ENCODE data around the gene PTPRN2.
A peak's percentile ranks its signal among the peaks of the same experiment; 100 is the strongest.

Gene PTPRN2

DNA sequence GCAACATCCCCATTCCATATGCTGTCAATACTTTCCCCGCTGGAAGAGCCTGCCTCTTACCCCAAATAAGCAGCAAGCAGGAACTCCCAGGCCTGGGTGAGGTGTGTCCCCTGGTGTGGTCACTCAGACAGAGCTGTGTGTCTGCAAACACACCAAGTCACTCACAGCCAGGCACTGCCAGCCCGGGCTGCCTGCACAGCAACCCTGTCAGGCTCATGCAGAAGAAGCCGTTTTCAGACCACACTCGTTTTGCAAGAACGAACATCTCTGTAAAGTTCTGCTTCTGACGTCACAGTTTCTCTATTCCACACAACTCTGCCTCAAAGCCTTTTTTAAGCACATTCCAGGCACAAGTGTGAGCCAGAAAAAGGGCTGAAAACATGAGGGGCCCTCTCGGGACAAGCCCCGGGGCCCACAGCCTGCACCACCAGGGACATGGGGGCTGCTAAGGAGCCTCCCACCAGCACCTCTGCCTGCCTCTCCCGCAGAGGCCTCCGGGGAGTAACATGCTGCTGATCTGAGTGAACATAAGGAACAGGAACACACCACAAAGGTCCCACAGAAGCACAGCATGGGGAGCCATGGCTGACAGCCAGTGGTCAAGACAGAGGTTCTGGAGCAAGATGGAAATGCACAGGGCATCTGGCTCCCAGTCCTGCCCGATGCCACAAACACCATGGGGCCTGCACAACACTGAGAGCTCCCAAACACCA lies 11.4 kb downstream of the PTPRN2 start:
- FAIRE-seq, result no peak

- FAIRE-seq, result no peak
Observed at GRCh38 chr7:158574308-158575036, 13.2 kb downstream of the PTPRN2 start.

GRCh38 chr7:158573310-158573709 lies 14.3 kb downstream of the PTPRN2 start:
- no peak for FAIRE-seq

DNA sequence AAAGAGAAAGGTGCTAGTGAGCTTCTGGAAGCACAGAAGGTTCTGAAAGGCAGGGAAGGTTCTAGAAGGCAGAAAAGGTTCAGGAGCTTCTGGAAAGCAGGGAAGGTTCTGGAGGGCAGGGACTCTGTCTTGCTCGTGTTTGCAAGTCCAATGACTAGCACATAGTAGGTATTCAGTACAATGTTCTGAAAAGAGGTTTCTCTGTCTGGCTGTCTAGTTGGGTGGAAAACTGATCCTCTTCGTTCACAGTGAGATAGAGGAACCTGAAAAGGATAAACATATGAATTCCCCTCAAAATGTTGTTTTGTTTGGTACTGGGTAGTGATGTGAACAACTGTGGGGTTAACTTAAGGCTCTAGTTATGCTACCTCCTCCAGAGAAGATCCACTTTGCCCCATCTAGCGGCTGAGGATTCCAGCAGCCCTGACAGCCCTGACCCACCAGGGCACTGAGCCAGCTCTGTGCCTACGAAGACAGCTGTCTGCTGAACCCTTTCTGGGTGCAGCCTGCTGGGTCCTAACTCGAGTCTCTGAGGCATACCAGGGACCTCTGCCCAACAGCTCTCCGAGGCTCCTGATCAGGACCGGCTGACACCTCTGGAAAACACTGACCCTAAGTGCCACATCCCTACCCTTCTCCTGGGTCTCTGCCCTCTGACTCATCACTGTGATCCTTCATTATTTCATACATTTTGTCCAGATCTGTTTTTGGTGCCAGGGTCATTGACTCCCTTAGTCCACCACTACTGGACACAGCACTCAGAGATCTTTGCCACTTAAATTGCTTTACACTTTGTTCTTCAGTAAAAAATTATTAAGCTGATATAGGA lies 15.4 kb downstream of the PTPRN2 start:
- FAIRE-seq, result no peak

DNA sequence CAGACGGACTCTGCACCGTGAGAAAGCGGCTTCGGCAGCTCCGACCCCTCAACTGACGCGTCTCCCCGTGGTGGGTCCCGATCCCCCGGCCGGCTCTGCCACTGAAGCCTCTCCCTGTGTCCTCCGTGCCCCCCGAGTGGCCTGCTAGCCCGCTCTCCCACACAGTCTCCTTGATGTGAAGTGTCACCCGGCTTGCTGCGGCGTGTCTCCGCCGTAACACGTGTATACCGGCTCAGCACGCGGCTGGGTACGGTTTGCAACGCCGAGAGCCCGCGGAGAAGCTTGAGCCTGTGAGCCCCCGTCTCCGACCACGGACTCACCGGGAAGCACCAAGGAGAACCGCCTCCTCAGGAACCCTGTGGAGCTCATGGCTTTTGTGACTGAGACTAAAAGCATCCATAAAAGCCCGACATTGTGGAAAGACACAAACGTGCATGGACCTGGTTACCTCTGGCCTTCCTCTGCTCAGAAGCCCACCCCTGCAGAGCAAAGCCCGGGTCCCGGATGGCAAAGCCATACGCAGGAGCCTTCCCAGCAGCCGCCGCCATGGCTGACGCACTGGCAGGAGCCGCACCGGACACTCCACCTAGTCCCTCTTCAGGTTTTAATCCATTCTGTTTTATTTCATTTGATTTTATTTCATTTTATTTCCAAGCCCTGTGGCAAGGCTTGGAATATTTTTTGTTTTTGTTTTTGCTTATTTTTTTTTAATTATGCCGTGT lies 17.0 kb downstream of the PTPRN2 start:
- FAIRE-seq, result no peak

GRCh38 chr7:158569858-158570323 lies 17.7 kb downstream of the PTPRN2 start:
- no peak for FAIRE-seq

DNA sequence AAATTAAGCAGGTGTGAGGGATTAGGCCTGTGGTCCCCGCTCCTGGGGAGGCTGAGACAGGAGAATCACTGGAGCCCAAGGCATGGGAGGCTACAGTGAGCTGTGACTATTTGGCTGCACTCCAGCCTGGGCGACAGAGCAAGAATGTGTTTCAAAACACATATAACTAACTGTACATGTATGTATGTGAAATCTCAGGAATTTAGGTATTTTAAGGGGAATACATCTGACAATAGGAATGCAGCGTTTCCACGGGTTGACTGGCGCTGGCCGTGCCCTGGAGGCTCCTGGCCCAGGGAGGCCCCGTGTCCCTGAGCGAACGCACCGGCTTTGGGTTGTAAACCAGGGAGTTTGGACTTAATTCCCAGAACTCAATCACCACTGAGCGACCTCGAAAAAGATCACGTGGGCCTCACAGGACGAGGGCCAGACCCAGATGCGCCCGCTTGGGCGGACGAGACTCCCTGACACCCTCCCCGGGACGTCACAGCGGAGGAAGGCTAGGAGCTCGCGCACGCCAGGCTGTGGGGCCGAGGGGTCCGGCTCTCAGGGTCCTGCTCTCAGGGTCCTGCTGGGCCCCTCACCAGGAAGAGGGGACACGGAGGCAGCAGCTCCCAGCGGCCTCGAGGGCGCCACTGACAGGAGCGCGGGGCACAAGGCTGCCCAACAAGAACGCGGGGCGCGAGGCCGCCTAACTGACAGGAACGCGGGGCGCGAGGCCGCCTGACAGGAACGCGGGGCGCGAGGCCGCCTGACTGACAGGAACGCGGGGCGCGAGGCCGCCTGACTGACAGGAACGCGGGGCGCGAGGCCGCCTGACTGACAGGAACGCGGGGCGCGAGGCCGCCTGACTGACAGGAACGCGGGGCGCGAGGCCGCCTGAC lies 18.4 kb downstream of the PTPRN2 start:
- FAIRE-seq, result no peak

- FAIRE-seq, result peak; percentile 12
Observed at GRCh38 chr7:158567153-158567603, 20.4 kb downstream of the PTPRN2 start.

GRCh38 chr7:158564663-158565035 lies 23.0 kb downstream of the PTPRN2 start:
- no peak for FAIRE-seq

DNA sequence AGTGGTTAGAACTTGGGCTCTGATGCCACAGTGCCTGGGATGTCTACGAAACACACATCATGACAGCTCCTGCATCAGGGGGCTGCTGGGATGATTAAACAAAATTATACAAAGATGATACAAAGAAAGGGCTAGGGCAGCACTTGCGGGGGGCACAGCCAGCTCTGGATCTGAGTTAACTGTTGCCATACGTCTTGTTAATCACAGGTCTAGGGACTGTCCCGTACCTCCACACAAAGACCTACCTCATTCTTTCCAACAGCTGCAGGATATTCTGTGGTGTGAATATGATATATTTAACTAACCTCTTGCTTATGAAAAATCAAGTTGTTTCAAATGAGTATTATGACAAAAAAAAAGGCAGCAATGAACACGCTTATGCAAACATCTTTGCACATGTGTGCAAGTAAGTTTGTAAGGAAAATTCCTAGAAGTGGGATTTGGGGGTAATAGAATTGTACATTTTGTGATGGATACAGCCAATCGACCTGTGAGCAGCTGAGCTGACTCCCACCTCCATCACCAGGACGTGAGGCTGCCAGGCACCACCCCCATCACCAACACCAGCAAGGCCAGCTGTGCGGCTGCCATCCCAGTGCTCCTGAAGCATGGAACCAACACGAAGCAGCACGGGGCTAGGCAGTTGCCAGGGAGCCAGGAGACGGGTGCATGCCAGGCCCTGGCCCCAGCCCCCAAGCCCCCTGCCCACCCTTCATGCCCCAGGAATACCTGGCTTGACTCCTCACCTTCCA lies 23.5 kb downstream of the PTPRN2 start:
- no peak for FAIRE-seq

GRCh38 chr7:158563051-158563450 lies 24.6 kb downstream of the PTPRN2 start:
- FAIRE-seq, result no peak

GRCh38 chr7:158562517-158562916 lies 25.1 kb downstream of the PTPRN2 start:
- no peak for FAIRE-seq

DNA sequence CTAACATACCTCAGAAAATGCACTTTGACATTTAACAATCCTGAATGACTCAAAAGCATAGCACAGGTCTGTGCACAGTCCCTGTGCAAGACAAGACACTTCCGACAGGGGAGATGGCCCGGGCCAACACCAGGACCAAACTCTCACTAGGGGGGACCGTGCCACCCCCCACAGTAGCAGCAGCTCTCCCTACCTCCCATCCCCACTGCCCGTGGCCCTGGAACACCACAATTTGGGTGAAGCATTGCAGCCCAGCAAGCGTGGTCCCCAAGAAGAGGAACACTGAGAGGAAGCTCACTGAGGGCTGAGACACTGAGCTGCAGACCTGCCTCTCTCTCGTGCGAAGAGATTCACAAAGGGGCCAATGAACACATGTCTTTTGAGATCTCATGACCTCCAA lies 26.0 kb downstream of the PTPRN2 start:
- FAIRE-seq, result no peak

GRCh38 chr7:158560386-158560785 lies 27.2 kb downstream of the PTPRN2 start:
- FAIRE-seq, result no peak

GRCh38 chr7:158559356-158559755 lies 28.3 kb downstream of the PTPRN2 start:
- FAIRE-seq, result no peak

- FAIRE-seq, result no peak
Observed at GRCh38 chr7:158558816-158559215, 28.8 kb downstream of the PTPRN2 start.

DNA sequence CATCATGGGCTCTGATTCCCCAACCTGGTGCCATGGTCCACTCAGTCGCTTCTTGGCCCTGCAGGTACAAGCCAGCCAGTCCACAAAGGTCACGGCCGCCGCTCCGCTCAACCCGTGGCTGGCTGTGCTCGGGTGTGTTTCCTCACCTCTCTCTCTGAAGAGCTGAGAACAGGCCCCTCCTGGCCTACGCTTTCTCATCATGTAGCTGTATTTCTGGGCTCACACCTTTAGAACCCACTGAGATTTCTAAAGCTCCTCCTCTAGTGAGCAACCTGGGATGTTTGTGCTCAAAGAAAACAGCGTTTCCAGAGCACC lies 30.2 kb downstream of the PTPRN2 start:
- no peak for FAIRE-seq

DNA sequence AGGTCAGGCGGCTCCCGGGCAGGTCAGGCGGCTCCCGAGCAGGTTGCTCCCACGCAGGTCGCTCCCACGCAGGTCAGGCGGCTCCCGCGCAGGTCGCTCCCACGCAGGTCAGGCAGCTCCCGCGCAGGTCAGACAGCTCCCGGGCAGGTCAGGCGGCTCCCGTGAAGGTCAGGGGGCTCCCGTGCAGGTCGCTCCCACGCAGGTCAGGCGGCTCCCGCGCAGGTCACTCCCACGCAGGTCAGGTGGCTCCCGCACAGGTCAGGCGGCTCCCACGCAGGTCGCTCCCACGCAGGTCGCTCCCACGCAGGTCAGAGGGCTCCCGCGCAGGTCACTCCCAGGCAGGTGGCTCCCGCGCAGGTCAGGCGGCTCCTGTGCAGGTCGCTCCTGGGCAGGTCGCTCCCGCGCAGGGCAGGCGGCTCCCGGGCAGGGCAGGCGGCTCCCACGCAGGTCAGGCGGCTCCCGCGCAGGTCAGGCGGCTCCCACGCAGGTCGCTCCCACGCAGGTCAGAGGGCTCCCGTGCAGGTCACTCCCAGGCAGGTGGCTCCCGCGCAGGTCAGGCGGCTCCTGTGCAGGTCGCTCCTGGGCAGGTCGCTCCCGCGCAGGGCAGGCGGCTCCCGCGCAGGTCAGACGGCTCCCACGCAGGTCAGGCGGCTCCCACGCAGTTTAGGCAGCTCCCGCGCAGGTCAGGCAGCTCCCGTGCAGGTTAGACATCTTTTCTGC lies 30.7 kb downstream of the PTPRN2 start:
- FAIRE-seq, result no peak

DNA sequence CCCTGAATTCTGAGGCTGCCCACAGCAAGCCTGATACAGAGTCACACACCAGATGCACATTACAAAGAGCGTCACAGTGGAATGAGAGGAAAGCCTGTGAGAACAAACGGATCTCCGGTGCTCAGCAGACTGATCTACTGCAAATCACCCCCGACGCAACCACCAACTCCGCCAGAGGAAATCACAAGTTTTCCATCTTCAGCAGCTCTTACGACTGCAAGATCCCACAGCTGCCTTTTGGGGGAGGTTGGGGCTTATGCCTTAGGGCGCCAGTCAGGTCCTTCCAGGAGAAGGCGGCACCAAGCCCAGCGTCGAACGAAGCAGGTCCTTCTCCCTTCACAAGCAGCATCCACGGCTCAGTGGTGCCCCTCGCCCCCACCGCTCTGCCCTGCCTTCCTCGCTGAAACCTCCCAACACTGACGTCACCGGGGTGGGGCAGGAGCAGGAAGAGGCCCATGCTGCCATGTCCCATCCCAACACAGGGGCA lies 32.5 kb downstream of the PTPRN2 start:
- no peak for FAIRE-seq

GRCh38 chr7:158550886-158551452 lies 36.7 kb downstream of the PTPRN2 start:
- FAIRE-seq, result no peak
